GM12872 (cell line): Measurements from ENCODE around the gene EIF4B.
A peak's percentile ranks its signal among the peaks of the same experiment; 100 is the strongest.

Experiments
- TF ChIP-seq, protein P1 (sequence below): IDR thresholded peaks from 3 replicates; pipeline ENCODE4 v1.5.1; 2011; ENCODE audit warnings: low read depth, mild to moderate bottlenecking, low read length, moderate library complexity; ENCODE audit not compliant: insufficient read depth

The EIF4B gene

DNA sequence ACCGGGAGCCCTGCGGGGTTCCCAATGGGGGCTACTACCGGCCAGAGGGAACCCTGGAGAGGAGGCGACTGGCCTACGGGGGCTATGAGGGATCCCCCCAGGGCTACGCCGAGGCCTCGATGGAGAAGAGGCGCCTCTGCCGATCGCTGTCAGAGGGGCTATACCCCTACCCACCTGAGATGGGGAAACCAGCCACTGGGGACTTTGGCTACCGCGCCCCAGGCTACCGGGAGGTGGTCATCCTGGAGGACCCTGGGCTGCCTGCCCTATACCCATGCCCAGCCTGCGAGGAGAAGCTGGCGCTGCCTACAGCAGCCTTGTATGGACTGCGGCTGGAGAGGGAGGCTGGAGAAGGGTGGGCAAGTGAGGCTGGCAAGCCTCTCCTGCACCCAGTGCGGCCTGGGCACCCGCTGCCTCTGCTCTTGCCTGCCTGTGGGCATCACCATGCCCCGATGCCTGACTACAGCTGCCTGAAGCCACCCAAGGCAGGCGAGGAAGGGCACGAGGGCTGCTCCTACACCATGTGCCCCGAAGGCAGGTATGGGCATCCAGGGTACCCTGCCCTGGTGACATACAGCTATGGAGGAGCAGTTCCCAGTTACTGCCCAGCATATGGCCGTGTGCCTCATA, 53.3 kb downstream of the EIF4B start:
- TF ChIP-seq, protein P1, sequence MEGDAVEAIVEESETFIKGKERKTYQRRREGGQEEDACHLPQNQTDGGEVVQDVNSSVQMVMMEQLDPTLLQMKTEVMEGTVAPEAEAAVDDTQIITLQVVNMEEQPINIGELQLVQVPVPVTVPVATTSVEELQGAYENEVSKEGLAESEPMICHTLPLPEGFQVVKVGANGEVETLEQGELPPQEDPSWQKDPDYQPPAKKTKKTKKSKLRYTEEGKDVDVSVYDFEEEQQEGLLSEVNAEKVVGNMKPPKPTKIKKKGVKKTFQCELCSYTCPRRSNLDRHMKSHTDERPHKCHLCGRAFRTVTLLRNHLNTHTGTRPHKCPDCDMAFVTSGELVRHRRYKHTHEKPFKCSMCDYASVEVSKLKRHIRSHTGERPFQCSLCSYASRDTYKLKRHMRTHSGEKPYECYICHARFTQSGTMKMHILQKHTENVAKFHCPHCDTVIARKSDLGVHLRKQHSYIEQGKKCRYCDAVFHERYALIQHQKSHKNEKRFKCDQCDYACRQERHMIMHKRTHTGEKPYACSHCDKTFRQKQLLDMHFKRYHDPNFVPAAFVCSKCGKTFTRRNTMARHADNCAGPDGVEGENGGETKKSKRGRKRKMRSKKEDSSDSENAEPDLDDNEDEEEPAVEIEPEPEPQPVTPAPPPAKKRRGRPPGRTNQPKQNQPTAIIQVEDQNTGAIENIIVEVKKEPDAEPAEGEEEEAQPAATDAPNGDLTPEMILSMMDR: no peak

DNA sequence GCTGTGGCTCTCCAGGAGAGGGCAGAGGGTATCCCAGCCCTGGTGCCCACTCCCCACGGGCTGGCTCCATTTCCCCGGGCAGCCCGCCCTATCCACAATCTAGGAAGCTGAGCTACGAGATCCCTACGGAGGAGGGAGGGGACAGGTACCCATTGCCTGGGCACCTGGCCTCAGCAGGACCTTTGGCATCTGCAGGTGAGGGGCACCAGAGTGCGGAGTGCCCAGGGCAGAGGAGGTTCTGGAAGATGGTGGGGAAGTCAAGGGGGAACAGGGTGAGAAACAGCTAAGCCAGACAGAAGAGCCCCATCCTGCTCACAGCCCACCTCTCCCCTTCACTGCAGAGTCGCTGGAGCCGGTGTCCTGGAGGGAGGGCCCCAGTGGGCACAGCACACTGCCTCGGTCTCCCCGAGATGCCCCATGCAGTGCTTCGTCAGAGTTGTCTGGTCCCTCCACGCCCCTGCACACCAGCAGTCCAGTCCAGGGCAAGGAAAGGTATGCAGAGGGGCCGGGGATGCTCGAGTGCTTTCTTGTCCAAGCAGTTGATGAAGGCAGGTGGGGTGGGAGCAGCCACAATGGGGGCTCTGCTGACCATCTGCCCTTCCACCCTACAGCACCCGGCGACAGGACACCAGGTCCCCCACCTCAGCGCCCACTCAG, 53.9 kb downstream of the EIF4B start:
- TF ChIP-seq, protein P1: no peak

DNA sequence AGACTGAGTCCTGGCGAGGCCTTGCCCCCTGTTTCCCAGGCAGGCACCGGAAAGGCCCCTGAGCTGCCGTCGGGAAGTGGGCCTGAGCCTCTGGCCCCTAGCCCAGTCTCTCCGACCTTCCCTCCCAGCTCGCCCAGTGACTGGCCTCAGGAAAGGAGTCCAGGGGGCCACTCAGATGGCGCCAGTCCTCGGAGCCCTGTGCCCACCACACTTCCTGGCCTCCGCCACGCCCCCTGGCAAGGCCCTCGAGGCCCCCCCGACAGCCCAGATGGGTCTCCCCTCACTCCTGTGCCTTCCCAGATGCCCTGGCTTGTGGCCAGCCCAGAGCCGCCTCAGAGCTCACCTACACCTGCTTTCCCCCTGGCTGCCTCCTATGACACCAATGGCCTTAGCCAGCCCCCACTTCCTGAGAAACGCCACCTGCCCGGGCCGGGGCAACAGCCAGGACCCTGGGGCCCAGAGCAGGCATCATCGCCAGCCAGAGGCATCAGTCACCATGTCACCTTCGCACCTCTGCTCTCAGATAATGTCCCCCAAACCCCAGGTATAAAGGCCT, 54.5 kb downstream of the EIF4B start:
- TF ChIP-seq, protein P1: no peak

DNA sequence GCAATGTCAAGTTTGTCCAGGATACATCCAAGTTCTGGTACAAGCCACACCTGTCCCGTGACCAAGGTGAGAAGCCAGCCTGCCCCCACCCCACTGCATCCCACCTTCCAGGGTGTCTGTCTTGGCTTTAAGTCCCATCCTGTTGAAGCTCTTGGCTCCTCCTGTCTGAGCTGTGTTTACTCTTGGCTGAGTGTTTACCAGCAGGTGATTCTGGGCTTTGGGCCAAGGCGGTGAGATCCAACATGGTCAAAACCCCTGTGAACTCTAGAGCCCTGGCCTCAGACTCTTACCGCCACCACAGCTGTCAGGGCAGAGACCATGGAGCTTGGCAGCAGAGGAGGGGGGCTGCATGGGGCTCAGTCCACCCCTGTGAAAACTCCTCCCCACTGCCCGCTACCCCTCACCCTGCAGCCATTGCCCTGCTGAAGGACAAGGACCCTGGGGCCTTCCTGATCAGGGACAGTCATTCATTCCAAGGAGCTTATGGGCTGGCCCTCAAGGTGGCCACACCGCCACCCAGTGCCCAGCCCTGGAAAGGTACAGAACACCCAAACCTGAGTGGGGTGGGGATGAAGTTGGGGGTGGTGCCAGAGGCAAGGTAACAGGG, 55.3 kb downstream of the EIF4B start:
- TF ChIP-seq, protein P1: peak; percentile 38

DNA sequence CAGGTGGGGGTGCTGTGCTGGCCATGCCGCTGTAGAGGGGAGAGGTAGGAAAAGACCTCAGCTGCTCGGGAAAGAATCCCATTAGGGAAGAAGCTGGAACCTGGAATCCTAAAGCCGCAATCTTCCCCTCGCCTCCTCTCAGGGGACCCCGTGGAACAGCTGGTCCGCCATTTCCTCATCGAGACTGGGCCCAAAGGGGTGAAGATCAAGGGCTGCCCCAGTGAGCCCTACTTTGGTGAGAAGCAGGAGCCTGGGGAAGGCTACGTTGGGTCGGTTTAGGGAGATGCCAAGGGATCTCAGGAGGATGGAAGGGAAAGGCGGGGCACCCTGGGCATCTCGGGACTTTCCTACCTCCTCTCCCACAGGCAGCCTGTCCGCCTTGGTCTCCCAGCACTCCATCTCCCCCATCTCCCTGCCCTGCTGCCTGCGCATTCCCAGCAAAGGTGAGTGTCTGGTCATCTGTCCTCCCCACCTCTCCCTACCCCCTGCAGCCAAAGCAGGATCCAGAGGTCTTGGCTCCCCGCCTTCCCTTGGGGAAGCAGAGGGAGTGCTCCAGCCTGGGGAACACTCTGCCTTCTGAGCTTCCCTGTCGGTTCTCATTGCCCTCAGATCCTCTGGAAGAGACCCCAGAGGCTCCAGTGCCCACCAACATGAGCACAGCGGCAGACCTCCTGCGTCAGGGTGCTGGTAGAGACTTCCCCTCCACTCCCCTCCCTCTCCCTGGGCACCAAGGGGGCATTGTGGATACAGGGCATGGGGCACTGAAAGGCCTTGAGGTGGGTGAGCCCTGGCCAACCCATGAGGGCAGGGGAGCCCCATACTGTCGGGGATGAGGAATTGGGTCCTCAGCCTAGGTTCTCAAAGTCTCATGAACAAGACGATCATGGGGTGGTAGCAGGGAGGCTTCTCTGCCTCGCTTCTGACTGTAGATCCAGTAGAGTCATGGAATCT, 56.0 kb downstream of the EIF4B start:
- TF ChIP-seq, protein P1: no peak

DNA sequence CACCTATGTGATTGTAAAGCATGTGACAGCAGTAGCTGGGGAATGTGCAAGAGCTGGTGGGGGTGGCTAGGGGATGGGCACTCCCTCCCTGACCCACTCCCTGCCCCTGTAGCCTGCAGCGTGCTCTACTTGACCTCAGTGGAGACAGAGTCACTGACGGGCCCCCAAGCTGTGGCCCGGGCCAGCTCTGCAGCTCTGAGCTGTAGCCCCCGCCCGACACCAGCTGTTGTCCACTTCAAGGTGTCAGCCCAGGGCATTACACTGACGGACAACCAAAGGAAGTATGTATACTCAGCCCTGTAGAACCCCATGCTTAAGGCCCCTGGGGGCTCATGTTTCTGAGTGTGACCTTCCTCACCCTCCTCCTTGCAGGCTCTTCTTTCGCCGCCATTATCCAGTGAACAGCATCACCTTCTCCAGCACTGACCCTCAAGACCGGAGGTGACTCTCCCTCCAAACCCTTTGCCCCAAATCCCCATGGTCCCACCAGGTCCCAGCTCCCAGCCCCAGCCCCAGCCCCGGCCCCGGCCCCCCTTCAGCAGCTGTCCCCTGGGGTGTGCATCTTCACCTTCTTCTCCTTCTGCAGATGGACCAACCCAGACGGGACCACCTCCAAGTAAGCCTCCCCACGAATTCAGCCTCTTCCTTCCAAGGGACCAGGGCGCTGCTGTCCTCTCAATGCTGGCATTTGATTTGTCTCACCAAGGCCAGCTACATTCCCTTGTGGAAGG, 56.9 kb downstream of the EIF4B start:
- TF ChIP-seq, protein P1: no peak
